GM23248 (cell line): ENCODE measurements around the gene KCNJ1. TPM values are rescaled to one million over a fixed set of nuclear protein-coding genes. Genes with fewer than 3 reads are reported as not detected.
A peak's percentile ranks its signal among the peaks of the same experiment; 100 is the strongest.

Experiments used
- DNase-seq: peaks from one replicate; pipeline ENCODE4 v3.0.0-alpha.2; 2015
- H2AFZ ChIP-seq: fragments of 200-600 bp; sonication (generic); 2 replicates; pipeline ENCODE4 v1.6.1; 2016; ENCODE audit warnings: antibody characterized with exemption
- H3F3A ChIP-seq: fragments of 200-600 bp; sonication (generic); 2 replicates; pipeline ENCODE4 v1.6.1; 2016; ENCODE audit warnings: mild to moderate bottlenecking, antibody characterized with exemption, mixed run types; ENCODE audit not compliant: insufficient read depth
- H3K27ac ChIP-seq: fragments of 200-600 bp; sonication (generic); 2 replicates; pipeline ENCODE4 v1.5.1; 2016; ENCODE audit warnings: mild to moderate bottlenecking
- H3K27me3 ChIP-seq: fragments of 200-600 bp; sonication (generic); replicated peaks from 2 replicates; pipeline ENCODE4 v1.6.1; 2016; ENCODE audit warnings: mild to moderate bottlenecking; ENCODE audit not compliant: insufficient read depth
- H3K36me3 ChIP-seq: fragments of 200-600 bp; sonication (generic); 2 replicates; pipeline ENCODE4 v1.6.1; 2016; ENCODE audit warnings: low read depth, mild to moderate bottlenecking
- H3K4me1 ChIP-seq: fragments of 200-600 bp; sonication (generic); 2 replicates; pipeline ENCODE4 v1.6.1; 2016; ENCODE audit warnings: mild to moderate bottlenecking; ENCODE audit not compliant: insufficient read depth
- H3K4me2 ChIP-seq: fragments of 200-600 bp; sonication (generic); one replicate; pipeline ENCODE4 v1.6.1; 2016; ENCODE audit warnings: mild to moderate bottlenecking; ENCODE audit not compliant: unreplicated experiment
- H3K4me3 ChIP-seq: fragments of 200-600 bp; sonication (generic); 2 replicates; pipeline ENCODE4 v1.5.1; 2016; ENCODE audit warnings: mild to moderate bottlenecking
- H3K79me2 ChIP-seq: fragments of 200-600 bp; sonication (generic); 2 replicates; pipeline ENCODE4 v1.6.1; 2016; ENCODE audit warnings: mild to moderate bottlenecking; ENCODE audit not compliant: insufficient read depth
- H3K9ac ChIP-seq: fragments of 200-600 bp; sonication (generic); 2 replicates; pipeline ENCODE4 v1.6.1; 2016; ENCODE audit warnings: mild to moderate bottlenecking
- H3K9me2 ChIP-seq: fragments of 200-600 bp; sonication (generic); 2 replicates; pipeline ENCODE4 v1.6.1; 2016; ENCODE audit warnings: mixed run types, mild to moderate bottlenecking, moderate library complexity; ENCODE audit not compliant: insufficient read depth
- H3K9me3 ChIP-seq: fragments of 200-600 bp; sonication (generic); one replicate; pipeline ENCODE4 v1.6.1; 2017; ENCODE audit warnings: low read depth
- H4K20me1 ChIP-seq: fragments of 200-600 bp; sonication (generic); 2 replicates; pipeline ENCODE4 v1.6.0; 2016; ENCODE audit not compliant: insufficient read depth
- EZH2 ChIP-seq: fragments of 200-600 bp; sonication (generic); IDR thresholded peaks from 2 replicates; pipeline ENCODE4 v1.6.1; 2018; ENCODE audit warnings: antibody characterized with exemption, mild to moderate bottlenecking; ENCODE audit not compliant: insufficient read depth, poor library complexity, severe bottlenecking
- EZH2phosphoT487 ChIP-seq: fragments of 200-600 bp; sonication (generic); IDR thresholded peaks from 2 replicates; pipeline ENCODE4 v1.6.1; 2018; ENCODE audit warnings: antibody characterized with exemption, moderate library complexity, mild to moderate bottlenecking, low read depth; ENCODE audit not compliant: insufficient read depth
- WGBS, 2 experiments: methylation state at CpG; one replicate each; pipeline ENCODE4 v1.1.6; 2015 to 2017; ENCODE audit warnings: low lambda C conversion rate in 2 of 2, low coverage in 1 of 2; ENCODE audit errors: missing lambda C conversion rate in 2 of 2; 5-methylcytosine and 5-hydroxymethylcytosine counted together
- in situ Hi-C: fragments of 300-500 bp; cut with MboI; formaldehyde crosslinking; loops from 2 replicates; pipeline ENCODE4 v1.15.0; 2020
- polyA plus RNA-seq: library from polyadenylated mRNA; unstranded; fragments of >200 nt; fragmentation: Nextera tagmentation; extraction: Ambion mirVana; gene quantifications from 2 replicates; pipeline ENCODE4 v1.2.1, GENCODE V29; 2016
- total RNA-seq: library from RNA; depleted of rRNA; stranded (reverse); fragments of >200 nt; shearing (Covaris generic); gene quantifications from 2 replicates; pipeline ENCODE4 v1.2.3, GENCODE V29; 2014

KCNJ1 gene
- total and polyA plus RNA-seq, 2 experiments from 2014 or later, result not detected

GRCh38 chr11:128809128-128809527, 58.0 kb downstream of the KCNJ1 start:
- Histone ChIP-seq H3K9ac (no peak overlapping the region), H2AFZ (no peak overlapping the region), H3K4me1 (peaks cover 34% of the 10 kb centered on the region), H3K27me3 (no peaks in the 10 kb centered on the region), H3K27ac (no peak overlapping the region), H3K4me3 (no peak overlapping the region), H3K36me3 (peaks cover 21% of the 10 kb centered on the region; the same call in 1 of the 2 replicates), H3K9me2 (no peaks in the 10 kb centered on the region), H4K20me1 (no peaks in the 10 kb centered on the region), H3K79me2 (no peaks in the 10 kb centered on the region), H3K9me3 (no peaks in the 10 kb centered on the region), H3F3A (peaks cover 18% of the 10 kb centered on the region), H3K4me2 (no peak overlapping the region)
- in situ Hi-C loops, result no loop called here
- no peak for TF ChIP-seq EZH2
- TF ChIP-seq EZH2phosphoT487, result no peak
- 91 to 92% methylated on average over 6 of the region's 6 CpGs for WGBS, 2 experiments
- DNase-seq, result no peak

- no peak for TF ChIP-seq EZH2
- TF ChIP-seq EZH2phosphoT487, result no peak
- Histone ChIP-seq H3F3A (peaks cover 18% of the 10 kb centered on the region), H3K4me1 (peaks cover 38% of the 10 kb centered on the region), H3K9ac (no peak overlapping the region), H3K27ac (no peak overlapping the region), H3K4me3 (no peak overlapping the region), H3K9me2 (no peaks in the 10 kb centered on the region), H3K79me2 (no peaks in the 10 kb centered on the region), H3K4me2 (no peak overlapping the region), H3K9me3 (no peaks in the 10 kb centered on the region), H3K27me3 (no peaks in the 10 kb centered on the region), H4K20me1 (no peaks in the 10 kb centered on the region), H2AFZ (no peak overlapping the region), H3K36me3 (peaks cover 21% of the 10 kb centered on the region; the same call in 1 of the 2 replicates)
- in situ Hi-C loops, result no loop called here
- DNase-seq, result no peak
These were observed 59.2 kb downstream of the KCNJ1 start for GRCh38 chr11:128807909-128808308.

- Histone ChIP-seq H3K9me2 (no peaks in the 10 kb centered on the region), H3K9me3 (no peaks in the 10 kb centered on the region), H2AFZ (no peak overlapping the region), H3K4me1 (peaks cover 38% of the 10 kb centered on the region), H3K27me3 (no peaks in the 10 kb centered on the region), H3K36me3 (peaks cover 17% of the 10 kb centered on the region; the same call in 1 of the 2 replicates), H4K20me1 (no peaks in the 10 kb centered on the region), H3F3A (peaks cover 18% of the 10 kb centered on the region), H3K4me2 (peak overlapping the region; percentile 23), H3K27ac (peak overlapping the region; percentile 53), H3K4me3 (no peak overlapping the region), H3K79me2 (no peaks in the 10 kb centered on the region), H3K9ac (peak overlapping the region; percentile 10; the same call in 1 of the 2 replicates)
- 58 to 60% methylated on average over 8 of the region's 8 CpGs for WGBS, 2 experiments
- in situ Hi-C loops, result no loop called here
- DNase-seq, result peak; percentile 61
- no peak for TF ChIP-seq EZH2
- TF ChIP-seq EZH2phosphoT487, result no peak
These were observed 60.4 kb downstream of the KCNJ1 start for GRCh38 chr11:128806506-128807261.

- H4K20me1 ChIP-seq, result no peaks in the 10 kb centered on the region
- H3K79me2 ChIP-seq, result no peaks in the 10 kb centered on the region
- no peak overlapping the region for H3K27ac ChIP-seq
- in situ Hi-C loops, result no loop called here
- peak; percentile 49 for DNase-seq
- H3K27me3 ChIP-seq, result no peaks in the 10 kb centered on the region
- peaks cover 11% of the 10 kb centered on the region; the same call in 1 of the 2 replicates for H3K36me3 ChIP-seq
- no peaks in the 10 kb centered on the region for H3K9me2 ChIP-seq
- 49 to 65% methylated on average over 4 to 5 of the region's 5 CpGs for WGBS, 2 experiments
- H3K4me2 ChIP-seq, result no peak overlapping the region
- no peak overlapping the region for H3K9ac ChIP-seq
- H3K4me1 ChIP-seq, result peaks cover 38% of the 10 kb centered on the region
- no peak overlapping the region for H3K4me3 ChIP-seq
- no peaks in the 10 kb centered on the region for H3K9me3 ChIP-seq
- TF ChIP-seq EZH2phosphoT487, result no peak
- no peak for TF ChIP-seq EZH2
- H2AFZ ChIP-seq, result no peak overlapping the region
- peaks cover 18% of the 10 kb centered on the region for H3F3A ChIP-seq
These were observed 62.6 kb downstream of the KCNJ1 start for GRCh38 chr11:128804481-128804880.
